Hematopoietic multipotent progenitor cell treated with erythropoietin and hydrocortisone succinate and interleukin-3 and kit ligand, for 8 days (in vitro differentiated cells): Measurements from ENCODE around the gene SLC16A2.
"Not testable (repeated sequence)": the region's sequence is repeated elsewhere in the genome, so short reads cannot be mapped to it uniquely, and the experiment has no call there.

ENCODE experiments used
- DNase-seq: peaks from one replicate; pipeline ENCODE4 v3.0.0-alpha.2; 2015

SLC16A2 gene

DNA sequence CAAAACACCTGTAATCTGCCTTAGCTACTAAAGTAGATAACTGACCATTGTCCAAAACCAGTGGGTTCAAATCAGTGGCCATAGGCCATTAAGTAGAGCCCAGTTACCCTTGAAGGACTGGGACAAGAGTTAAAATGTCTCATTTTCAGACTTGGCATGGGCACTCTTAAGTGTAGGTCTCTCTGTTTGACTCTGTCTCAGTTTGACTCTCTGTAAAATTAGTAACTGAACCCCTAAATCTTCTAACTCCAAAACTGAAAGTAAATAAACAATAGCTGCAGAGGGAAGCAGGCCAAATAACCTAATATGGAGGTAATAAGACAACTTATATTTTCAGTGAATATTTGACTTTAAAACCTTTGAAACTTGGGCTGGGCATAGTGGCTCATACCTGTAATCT lies 89.1 kb downstream of the SLC16A2 start:
- no peak for DNase-seq

DNA sequence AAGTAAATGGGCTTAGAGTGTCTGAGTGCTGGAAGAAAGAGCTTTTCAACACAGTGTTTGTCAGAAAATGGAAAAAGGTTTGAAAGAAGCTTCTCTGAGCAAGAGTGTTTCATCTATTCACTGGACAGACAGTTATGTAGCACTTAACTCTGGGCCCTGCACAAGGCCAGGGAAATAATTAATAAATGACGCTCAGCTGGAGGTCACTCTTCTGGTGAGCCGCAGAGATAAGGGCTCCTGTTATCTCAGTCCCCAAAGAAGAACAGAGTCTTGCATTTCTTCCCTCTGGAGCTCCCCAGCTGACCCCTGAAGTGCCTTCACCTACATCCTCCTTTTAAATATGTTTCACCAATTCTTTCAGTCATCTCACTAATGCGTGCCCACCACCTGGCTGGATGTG lies 90.4 kb downstream of the SLC16A2 start:
- DNase-seq: no peak

DNA sequence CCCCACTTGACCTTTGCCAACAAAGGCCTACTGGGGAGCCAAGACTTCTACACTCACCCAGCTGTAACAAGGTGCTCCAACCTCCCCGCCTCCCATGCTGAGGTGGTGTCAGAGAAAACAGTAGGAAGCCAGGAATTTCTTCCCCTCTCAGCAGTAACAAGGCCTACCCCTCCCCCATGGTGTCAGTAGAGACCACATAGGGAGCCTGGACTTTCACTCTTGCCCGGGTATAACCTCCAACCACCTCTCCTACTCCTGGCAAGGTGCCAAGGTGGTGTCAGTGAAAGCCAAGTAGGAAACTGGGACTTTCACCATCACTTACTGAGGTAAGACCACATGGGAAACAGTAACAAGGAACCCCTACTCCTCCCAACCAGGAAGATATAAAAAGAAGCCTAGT lies 93.1 kb downstream of the SLC16A2 start:
- no peak for DNase-seq

DNA sequence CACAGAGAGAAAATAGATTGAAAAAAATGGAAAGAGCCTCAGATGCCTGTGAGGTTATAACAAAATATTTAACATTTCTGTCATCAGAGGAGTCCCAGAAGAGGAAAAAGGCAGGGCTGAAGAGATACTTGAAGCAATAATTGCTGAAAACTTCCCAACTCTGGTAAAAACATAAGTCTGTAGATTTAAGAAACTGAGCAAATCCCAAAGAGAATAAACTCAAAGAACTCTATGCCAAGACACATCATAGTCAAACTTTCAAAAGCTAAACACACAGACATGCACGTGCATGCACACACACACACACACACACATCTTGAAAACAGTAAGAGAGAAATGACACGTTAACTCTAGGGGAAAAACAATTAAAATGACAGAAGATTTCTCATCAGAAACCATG lies 94.1 kb downstream of the SLC16A2 start:
- no peak for DNase-seq

DNA sequence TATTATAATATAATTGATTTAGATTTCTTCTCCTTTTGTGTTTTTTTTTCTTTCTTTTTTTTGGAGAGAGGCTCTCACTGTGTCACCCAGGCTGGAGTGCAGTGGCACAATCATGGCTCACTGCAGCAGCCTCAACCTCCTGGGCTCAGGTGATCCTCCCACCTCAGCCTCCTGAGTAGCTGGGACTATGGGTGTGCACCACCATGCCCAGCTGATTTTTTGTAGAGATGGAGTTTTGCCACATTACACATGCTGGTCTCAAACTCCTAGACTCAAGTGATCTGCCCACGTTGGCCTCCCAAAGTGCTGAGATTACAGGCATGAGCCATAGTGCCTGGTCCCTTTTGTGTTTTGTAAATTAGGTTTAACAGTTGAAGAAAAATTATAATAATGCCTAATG lies 94.7 kb downstream of the SLC16A2 start:
- DNase-seq: not testable (repeated sequence)

GRCh38 chrX:74519870-74520269 lies 98.6 kb downstream of the SLC16A2 start:
- DNase-seq: no peak

DNA sequence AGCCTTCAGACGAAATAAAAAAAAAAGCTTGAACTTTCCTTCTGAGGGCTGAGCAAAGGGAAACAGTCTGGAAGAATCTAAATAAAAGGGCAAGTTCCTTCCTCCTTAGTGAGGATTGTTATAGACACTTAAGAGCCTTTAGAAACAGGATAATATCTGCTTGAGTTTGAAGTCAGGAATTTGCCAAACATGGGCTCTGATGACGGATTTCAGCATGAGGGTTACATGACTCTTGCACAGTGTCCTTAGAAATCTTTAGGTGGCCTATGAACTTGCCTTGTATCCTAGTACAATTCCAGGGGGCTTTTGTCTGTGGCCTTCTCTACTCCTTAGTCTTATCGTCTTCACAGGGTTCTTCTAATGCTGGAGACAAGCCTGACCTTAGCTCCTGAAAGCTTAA lies 99.0 kb downstream of the SLC16A2 start:
- DNase-seq: no peak

- no peak for DNase-seq
Measured at GRCh38 chrX:74520896-74521295, 99.6 kb downstream of the SLC16A2 start.

DNA sequence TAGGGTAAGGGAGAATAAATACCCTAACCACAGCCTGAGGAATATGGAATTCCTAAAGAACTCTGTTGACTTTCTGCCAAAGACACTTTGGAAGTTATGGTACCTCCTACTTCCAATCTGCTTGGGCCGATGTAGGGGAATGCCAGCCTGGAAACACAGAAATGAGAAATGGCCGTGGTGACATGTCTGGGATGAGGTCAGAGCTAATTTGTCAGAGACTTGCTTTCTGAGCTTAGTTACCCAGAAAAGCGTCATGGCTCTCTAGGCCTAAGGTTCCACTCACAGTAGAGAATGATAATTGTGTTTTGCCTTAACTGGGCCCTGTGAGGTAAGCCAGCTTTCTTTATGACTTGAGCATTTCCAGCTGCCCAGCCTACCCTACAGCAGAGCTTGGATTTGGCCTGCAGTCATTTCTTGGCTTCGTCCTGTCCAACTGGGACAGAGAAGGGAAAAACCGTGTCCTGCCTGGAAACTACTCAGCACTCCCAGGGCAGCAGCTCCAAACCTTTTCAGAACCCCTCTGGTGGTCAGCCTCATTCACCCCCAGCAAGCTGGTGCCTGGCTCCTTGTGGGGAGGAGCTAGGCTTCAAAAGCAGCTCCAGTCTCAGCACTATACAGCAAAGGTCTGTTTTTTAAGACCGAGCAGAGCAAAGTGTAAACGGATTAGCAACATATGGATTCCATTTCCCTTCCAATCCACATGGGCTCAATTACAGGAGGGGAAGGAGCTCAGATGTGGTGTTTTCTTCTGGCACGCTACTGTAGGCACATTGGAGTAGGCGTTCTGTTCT lies 100.9 kb downstream of the SLC16A2 start:
- DNase-seq: no peak

GRCh38 chrX:74523224-74523623 lies 101.9 kb downstream of the SLC16A2 start:
- no peak for DNase-seq

- no peak for DNase-seq
Measured at GRCh38 chrX:74523870-74524735, 102.8 kb downstream of the SLC16A2 start.

DNA sequence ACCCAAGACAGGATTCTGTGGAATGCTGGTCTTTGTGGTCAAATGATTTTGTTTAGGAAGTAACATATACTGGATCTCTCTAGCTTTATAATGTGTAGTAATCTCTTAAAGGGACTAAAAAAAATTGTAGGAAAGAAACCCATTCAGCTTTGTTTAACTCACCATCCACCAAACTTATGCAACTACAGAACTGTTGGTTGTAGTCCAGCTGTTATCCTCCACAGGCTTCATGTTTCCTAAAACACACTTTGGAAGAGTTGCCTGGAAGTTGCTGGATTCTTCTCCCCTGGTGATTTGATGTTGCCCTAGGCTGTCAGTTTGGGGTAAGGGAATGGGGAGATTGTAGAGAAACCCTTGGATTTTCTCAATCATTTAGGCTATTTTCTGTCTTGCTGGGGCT lies 103.8 kb downstream of the SLC16A2 start:
- no peak for DNase-seq

DNA sequence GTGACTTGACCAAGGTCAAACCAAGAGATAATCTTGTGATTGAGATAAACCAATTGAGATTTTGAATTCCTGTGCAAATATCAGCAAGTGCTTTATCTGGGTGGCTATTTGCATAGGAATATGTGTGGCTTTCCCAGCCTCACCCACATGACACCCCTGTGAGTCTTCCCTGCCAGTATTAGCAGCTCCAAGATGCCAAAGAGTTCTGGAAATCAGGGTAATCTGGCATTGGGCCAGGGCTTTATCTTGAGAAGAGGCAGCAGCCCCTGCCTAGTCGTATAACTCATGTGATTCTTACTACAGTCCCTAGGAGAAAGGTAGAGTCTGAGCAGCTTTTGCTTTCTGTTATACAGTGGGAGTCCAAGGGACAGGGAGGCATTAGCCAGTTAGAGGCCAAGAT lies 105.5 kb downstream of the SLC16A2 start:
- no peak for DNase-seq

DNA sequence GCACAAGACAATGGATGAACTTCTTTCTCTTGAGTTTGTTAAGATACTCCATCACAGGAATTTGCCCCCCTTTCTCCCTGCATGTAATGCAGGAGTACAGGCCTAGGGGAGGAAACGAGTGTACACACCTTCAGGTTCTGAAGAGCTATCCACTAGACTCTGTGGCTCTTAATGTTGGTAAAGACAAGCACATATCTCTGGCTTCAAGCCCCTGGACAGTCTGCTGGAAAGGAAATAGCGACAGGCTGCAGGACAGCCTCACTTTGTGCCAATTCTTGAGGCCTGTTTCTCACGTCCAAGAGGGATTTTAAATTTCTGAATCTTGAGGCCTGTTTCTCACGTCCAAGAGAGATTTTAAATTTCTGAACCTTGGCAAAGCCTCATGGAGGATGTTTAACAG lies 106.1 kb downstream of the SLC16A2 start:
- no peak for DNase-seq

DNA sequence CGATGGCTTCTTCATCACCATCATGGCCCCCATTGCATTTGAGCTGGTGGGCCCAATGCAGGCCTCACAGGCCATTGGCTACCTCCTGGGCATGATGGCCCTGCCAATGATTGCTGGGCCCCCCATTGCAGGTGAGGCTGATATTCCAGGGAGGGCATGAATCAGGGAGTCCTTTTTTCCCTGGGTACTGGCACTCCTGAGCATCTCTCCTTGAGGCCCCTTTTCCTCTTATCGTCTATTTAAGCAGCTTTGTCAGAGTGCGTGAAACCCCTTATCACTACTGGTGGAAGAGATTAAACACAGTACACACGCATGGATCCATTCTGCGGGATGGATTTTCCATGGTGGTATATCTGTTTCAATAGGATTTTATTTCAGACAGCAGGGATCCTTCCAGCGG lies 108.0 kb downstream of the SLC16A2 start:
- DNase-seq: no peak

- no peak for DNase-seq
Measured at GRCh38 chrX:74531081-74531480, 109.8 kb downstream of the SLC16A2 start.

GRCh38 chrX:74534569-74535038 lies 113.3 kb downstream of the SLC16A2 start:
- DNase-seq: no peak

GRCh38 chrX:74535086-74535407 lies 113.8 kb downstream of the SLC16A2 start:
- DNase-seq: no peak

GRCh38 chrX:74535408-74536151 lies 114.3 kb downstream of the SLC16A2 start:
- peak; percentile 43 for DNase-seq

- DNase-seq: peak; percentile 35
Measured at GRCh38 chrX:74536152-74536831, 115.0 kb downstream of the SLC16A2 start.

DNA sequence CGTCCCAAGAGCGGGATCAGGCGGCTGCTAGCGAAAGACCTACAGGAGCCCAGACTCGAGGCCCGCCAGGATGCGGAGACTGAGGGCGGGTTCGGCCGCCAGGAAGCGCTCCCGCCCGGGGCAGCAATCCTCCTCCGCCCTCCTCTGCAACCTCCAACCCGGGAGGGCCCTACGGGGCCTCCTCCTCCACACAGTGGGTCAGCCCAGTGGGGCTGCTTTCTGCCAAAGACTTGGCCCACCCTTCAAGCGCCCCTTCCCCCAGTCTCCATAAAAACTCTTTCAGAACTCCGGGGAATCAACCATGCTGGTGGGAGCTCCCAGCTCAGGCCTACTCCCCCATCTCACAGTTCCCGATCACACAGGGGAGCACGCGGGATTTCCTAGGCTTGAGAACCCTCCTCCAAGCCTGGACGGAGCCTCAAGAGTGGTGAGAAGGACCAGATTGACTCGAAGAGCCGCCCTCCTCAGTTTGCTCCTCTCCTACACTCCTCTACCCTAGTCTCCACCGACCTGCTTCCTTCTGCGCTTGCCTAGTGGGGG lies 115.6 kb downstream of the SLC16A2 start:
- DNase-seq: no peak

GRCh38 chrX:74540635-74541249 lies 119.4 kb downstream of the SLC16A2 start:
- DNase-seq: no peak
